NCI-H1694 (cell line): ENCODE measurements around the gene ZNF678.

Experiments used
- DNase-seq: peaks from one replicate; lab custom pipeline; 2025; lab: John Stamatoyannopoulos, UW

Gene ZNF678

GRCh38 chr1:227718932-227719331 is 155.6 kb downstream of the ZNF678 start:
- no peak for DNase-seq

DNA sequence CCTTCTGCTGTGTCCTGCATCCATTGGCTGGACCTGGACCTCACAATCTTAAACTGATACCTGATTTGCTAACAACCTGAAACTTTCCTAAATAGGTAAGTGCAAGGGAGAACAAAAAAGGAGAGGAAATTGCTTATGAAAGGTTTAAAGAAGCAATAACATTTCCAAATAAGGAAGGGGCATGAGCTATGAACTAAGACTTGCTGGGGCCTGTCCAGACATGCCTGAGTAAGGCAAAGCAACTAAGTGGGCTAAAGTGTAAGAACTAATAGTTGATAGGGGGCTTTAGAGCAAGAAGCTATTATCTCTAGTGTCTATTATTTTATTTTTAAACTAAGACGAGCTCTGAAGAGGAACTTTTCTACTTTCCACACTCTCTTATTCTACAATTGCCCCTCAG is 160.1 kb downstream of the ZNF678 start:
- DNase-seq: no peak

DNA sequence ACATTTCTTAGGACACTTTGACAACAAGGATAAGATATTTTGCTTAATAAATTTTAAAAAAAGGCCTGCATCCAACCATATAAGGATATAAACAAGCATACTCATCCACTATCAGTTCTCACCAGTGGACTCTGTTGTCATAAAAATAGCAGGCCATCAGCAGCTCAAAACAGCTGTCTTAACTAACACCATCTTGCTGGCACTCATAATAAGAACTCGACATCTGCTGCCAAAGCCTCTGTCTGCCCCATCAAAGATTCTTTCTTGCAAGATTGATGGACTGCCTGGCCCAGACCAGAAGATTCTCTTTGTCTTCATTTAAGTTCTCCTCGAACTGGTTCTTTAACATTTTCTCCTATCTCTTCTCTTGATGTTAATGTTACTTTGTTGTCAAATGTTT is 161.7 kb downstream of the ZNF678 start:
- no peak for DNase-seq

DNA sequence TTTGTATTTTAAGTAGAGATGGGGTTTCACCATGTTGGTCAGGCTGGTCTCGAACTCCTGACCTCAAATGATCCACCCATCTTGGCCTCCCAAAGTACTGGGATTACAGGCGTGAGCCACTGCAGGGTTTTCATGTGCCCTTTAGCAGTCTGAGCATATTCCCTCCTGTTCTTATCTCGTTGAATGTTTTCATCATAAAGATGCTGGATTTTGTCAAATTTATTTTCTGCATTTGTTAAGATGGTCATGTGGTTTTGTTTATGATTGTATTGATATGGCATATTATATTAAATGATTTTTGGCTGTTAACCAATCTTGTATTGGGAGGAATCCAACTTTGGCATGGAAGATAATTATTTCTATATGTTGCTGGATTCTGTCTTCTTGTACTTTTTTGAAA is 163.0 kb downstream of the ZNF678 start:
- DNase-seq: no peak
